WERI-Rb-1 (cell line): Measurements from ENCODE around the gene CTXN1.

Source experiments
- DNase-seq: peaks from one replicate; pipeline ENCODE4 v3.0.0-alpha.2; 2020
- H3K27ac ChIP-seq: fragments of 250-450 bp; sonication (Bioruptor Pico); 2 replicates; pipeline ENCODE4 v1.5.1; 2020; ENCODE audit warnings: mild to moderate bottlenecking, moderate library complexity
- H3K27me3 ChIP-seq: fragments of 250-450 bp; sonication (Bioruptor Pico); 2 replicates; pipeline ENCODE4 v1.5.1; 2021; ENCODE audit warnings: mild to moderate bottlenecking, low read depth, moderate library complexity; ENCODE audit not compliant: insufficient read depth, severe bottlenecking
- H3K36me3 ChIP-seq: fragments of 250-450 bp; sonication (Bioruptor Pico); 2 replicates; pipeline ENCODE4 v1.5.1; 2020; ENCODE audit warnings: mild to moderate bottlenecking, moderate library complexity
- H3K4me3 ChIP-seq: 2 replicates; pipeline ENCODE4 v1.5.1; 2011; ENCODE audit warnings: low read depth, mild to moderate bottlenecking, control low read depth, low read length
- H3K9me3 ChIP-seq: fragments of 250-450 bp; sonication (Bioruptor Pico); 2 replicates; pipeline ENCODE4 v1.5.1; 2021; ENCODE audit warnings: mild to moderate bottlenecking, moderate library complexity; ENCODE audit not compliant: severe bottlenecking
- CTCF ChIP-seq: IDR thresholded peaks from 2 replicates; pipeline ENCODE4 v1.5.1; 2011; ENCODE audit warnings: low read depth, mild to moderate bottlenecking, control low read depth, inconsistent platforms, low read length

CTXN1 gene

DNA sequence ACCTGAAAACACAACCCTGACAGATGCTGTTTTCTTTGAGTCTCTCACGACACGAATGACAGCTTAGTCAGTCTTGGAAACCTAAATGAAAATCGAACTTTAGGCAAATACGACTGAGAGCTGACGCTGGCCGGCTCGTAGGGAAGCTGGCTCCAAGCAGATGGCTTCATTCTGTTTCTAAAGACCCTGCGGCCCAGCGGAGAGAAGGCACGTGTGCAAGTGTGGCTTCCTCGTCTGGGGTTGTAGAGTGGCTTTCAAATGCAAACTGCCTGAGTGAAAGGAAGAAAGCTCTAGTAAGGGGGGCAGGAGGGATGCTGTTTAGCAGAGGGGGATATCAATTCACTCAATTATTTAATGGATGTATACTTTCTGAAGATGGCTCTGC, 43.6 kb upstream of the CTXN1 start:
- Histone ChIP-seq H3K36me3 (peaks cover 93% of the 10 kb centered on the region), H3K4me3 (no peak overlapping the region), H3K27me3 (no peaks in the 10 kb centered on the region), H3K27ac (no peak overlapping the region), H3K9me3 (no peaks in the 10 kb centered on the region)
- TF ChIP-seq CTCF, result no peak
- DNase-seq, result no peak

DNA sequence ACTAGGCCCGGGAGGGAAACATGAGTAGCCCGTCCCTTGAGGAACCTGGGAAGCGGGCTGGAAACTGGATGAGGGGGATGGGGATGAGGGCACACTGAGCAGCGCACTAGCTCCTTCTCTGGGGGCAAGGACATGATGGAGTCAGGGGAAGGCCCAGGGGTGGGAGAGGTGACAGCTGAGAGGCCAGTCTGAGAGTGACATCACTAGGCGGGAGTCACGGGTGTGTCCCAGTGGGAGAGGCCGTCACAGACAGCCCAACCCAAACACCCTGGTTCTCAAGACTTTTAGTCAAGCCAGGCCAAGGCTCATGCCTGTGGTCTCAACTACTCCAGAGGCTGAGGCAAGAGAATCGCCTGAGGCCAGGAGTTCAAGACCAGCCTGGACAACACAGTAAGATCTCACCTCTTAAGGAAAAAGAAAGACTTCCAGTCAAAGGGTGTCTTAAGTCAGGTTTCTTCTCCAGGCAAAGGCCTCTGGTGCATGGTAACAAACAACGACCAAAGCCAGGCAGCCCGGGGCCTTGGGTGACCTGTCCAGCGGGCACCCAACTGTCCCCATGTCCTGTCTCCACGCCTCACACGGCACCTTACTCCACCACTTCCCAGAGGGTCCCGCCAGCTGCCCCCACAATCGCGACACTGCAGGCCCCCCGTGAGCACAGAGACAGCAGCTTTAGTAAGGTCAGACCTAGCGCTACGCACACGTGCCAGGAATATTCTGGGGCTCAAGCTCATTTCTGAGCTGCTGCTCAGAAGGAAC, 43.0 kb upstream of the CTXN1 start:
- no peak for DNase-seq
- Histone ChIP-seq H3K9me3 (no peaks in the 10 kb centered on the region), H3K36me3 (peaks cover 93% of the 10 kb centered on the region), H3K4me3 (no peak overlapping the region), H3K27me3 (no peaks in the 10 kb centered on the region), H3K27ac (no peak overlapping the region)
- TF ChIP-seq CTCF, result no peak

DNA sequence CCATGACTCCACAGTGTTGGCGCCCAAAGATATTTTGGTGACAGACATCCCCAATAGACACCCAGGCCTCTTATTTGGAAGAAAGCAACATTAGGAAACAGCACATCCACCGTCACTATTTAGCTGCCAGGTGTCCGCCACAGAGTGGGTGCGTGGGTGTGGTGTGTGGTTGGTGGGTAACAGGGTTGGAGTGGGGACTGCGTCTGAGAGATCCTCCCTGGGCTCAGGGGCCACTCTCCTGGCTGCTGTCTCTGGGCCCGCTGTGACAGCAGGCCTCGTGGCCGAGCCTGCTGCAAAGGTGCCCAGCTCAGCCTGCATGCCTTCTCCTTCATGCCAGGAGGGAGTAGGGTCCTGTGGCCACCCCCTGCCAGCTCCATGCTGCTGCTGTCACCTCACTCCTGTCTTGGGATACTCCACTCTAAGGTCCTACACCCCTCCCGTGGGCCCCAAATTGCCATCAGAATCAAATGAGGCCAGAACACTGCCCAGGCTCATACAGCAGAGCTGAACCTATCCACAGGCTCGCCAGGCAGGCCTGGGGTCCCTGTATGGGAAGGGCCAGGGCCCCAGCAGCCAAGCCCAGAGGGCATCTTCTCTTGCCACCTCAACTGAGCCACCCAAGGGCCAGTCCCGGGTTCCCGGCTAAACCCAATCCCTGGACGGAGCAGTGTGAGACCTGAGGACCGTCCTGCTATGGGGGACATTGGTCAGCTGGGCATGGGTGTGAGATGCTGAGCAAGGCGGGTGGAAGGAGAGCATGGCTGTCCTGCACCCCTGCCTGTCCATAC, 42.3 kb upstream of the CTXN1 start:
- DNase-seq, result no peak
- H3K36me3 ChIP-seq, result peaks cover 93% of the 10 kb centered on the region
- H3K27ac ChIP-seq, result no peak overlapping the region
- H3K27me3 ChIP-seq, result no peaks in the 10 kb centered on the region
- no peak for TF ChIP-seq CTCF
- no peaks in the 10 kb centered on the region for H3K9me3 ChIP-seq
- H3K4me3 ChIP-seq, result no peak overlapping the region

GRCh38 chr19:7965921-7966665, 40.2 kb upstream of the CTXN1 start:
- peaks cover 94% of the 10 kb centered on the region for H3K36me3 ChIP-seq
- no peaks in the 10 kb centered on the region for H3K9me3 ChIP-seq
- no peak overlapping the region for H3K27ac ChIP-seq
- H3K4me3 ChIP-seq, result no peak overlapping the region
- no peak for TF ChIP-seq CTCF
- H3K27me3 ChIP-seq, result no peaks in the 10 kb centered on the region
- no peak for DNase-seq

GRCh38 chr19:7965259-7965841, 39.4 kb upstream of the CTXN1 start:
- Histone ChIP-seq H3K9me3 (no peaks in the 10 kb centered on the region), H3K27ac (no peak overlapping the region), H3K4me3 (no peak overlapping the region), H3K27me3 (no peaks in the 10 kb centered on the region), H3K36me3 (peaks cover 92% of the 10 kb centered on the region)
- no peak for DNase-seq
- no peak for TF ChIP-seq CTCF
